ENCODE measurements around the gene LRP1B. TPM values are rescaled to one million over a fixed set of nuclear protein-coding genes. Genes with fewer than 3 reads are reported as not detected.

Gene LRP1B
- total and polyA plus RNA-seq, 2 donors (not counting 1 experiment from before 2014, with no cell fraction given) = not detected

DNA sequence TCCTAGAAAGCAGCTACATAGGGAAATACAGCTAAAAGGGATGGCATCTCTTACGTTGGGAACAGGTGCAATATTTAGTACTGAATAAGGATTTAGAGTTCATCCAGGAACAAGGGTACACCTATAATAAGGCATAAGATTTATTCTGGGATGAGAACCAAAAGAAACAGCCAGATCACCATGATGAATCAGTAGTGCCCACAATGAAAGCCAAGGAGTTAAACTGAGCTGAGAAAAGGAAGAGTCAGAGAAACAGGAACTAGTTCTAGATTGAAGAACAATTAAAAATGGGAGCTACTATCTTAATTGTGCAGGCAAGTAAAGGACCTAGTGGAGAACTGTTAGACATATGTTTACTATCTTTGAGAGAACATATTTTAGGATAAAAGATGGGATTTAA lies 692.3 kb downstream of the LRP1B start:
- no peak overlapping the region for H3K27ac ChIP-seq (ENCODE audit: low read length in 2 of 2)
- ATAC-seq (ENCODE audit: low read depth) (no peak), DNase-seq (no peak)
- H3K27me3 ChIP-seq (replicated peaks in 1 of 4; ENCODE audit: control extremely low read depth in 1 of 4, control insufficient read depth in 3 of 4, insufficient read depth in 4 of 4, low read length in 3 of 4) = no peaks in the 10 kb centered on the region
- H3K4me1 ChIP-seq (ENCODE audit: control insufficient read depth in 2 of 2, insufficient read depth in 2 of 2, low read length in 2 of 2) = no peaks in the 10 kb centered on the region
- Mint-ChIP-seq H3K27me3 (no peaks in the 10 kb centered on the region), H3K27ac (no peak overlapping the region), H3K4me3 (no peak overlapping the region), H3K4me1 (no peaks in the 10 kb centered on the region), H3K9me3 (ENCODE audit: insufficient read depth) (peaks cover 3% of the 10 kb centered on the region)
- no peaks in the 10 kb centered on the region for H3K36me3 ChIP-seq (replicated peaks in 1 of 2; ENCODE audit: control extremely low read depth in 1 of 2, control insufficient read depth in 1 of 2, extremely low read depth in 1 of 2, insufficient read depth in 2 of 2, low read length in 1 of 2)
- H3K79me2 ChIP-seq (ENCODE audit: control insufficient read depth, insufficient read depth, low read length) = no peaks in the 10 kb centered on the region
- intact Hi-C loops (cut with micrococcal nuclease) = no loop called here
- H2AFZ ChIP-seq (ENCODE audit: insufficient read depth, low read depth, low read length, poor library complexity, severe bottlenecking) = no peak overlapping the region
- ChIA-PET POLR2A (no interaction called here), CTCF (no interaction called here)
- no peak for TF ChIP-seq EZH2 (IDR thresholded peaks at IDR 0.05; ENCODE audit: borderline replicate concordance, insufficient read depth, low read depth, low read length, poor library complexity, severe bottlenecking)
- no CpG with 5 or more reads among the region's 1 CpG for WGBS (ENCODE audit: insufficient coverage)
- no peak overlapping the region for H3K4me2 ChIP-seq (replicated peaks; ENCODE audit: low read depth, low read length, poor library complexity, severe bottlenecking)
- no peak overlapping the region for H3K4me3 ChIP-seq (ENCODE audit: control extremely low read depth in 1 of 5, extremely low read depth in 1 of 5, insufficient read depth in 1 of 5, low read depth in 2 of 5, low read length in 4 of 5)
- no peaks in the 10 kb centered on the region for H4K20me1 ChIP-seq (ENCODE audit: control insufficient read depth, insufficient read depth, low read length, poor library complexity, severe bottlenecking)
- H3K9me3 ChIP-seq (ENCODE audit: control extremely low read depth in 1 of 3, control insufficient read depth in 2 of 3, insufficient read depth in 1 of 3, low read length in 2 of 3) = peaks cover 0 to 5% (median 1%) of the 10 kb centered on the region in 3 donors
- no peak overlapping the region for H3K9ac ChIP-seq (ENCODE audit: low read length)

DNA sequence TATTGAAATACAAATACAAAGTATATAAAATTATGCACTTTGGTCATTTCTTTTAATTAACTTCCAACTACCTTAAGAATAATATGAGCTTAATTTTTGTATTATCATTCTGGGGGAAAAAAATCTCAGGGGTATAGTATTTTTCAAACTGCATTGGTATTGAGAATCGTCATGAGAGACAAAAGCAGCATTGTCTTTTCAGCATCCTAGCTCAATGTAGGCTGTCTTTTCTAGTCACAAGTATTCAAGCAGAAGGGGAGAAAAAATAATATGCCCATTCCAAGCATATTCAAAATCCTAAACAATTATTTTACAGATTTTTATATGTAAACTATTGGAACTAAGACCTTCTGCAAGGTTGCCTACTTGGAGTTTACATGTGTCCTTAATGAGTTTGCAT lies 693.3 kb downstream of the LRP1B start:
- no peak overlapping the region for H3K4me3 ChIP-seq (ENCODE audit: control extremely low read depth in 1 of 5, extremely low read depth in 1 of 5, insufficient read depth in 1 of 5, low read depth in 2 of 5, low read length in 4 of 5)
- H3K4me1 ChIP-seq (ENCODE audit: control insufficient read depth in 2 of 2, insufficient read depth in 2 of 2, low read length in 2 of 2) = no peaks in the 10 kb centered on the region
- H3K4me1 Mint-ChIP-seq = no peaks in the 10 kb centered on the region
- no peak overlapping the region for H3K4me2 ChIP-seq (replicated peaks; ENCODE audit: low read depth, low read length, poor library complexity, severe bottlenecking)
- H3K27me3 ChIP-seq (replicated peaks in 1 of 4; ENCODE audit: control extremely low read depth in 1 of 4, control insufficient read depth in 3 of 4, insufficient read depth in 4 of 4, low read length in 3 of 4) = no peaks in the 10 kb centered on the region
- WGBS (ENCODE audit: insufficient coverage) = no CpG with 5 or more reads among the region's 1 CpG
- no peak for TF ChIP-seq EZH2 (IDR thresholded peaks at IDR 0.05; ENCODE audit: borderline replicate concordance, insufficient read depth, low read depth, low read length, poor library complexity, severe bottlenecking)
- TF ChIP-seq, protein P1, sequence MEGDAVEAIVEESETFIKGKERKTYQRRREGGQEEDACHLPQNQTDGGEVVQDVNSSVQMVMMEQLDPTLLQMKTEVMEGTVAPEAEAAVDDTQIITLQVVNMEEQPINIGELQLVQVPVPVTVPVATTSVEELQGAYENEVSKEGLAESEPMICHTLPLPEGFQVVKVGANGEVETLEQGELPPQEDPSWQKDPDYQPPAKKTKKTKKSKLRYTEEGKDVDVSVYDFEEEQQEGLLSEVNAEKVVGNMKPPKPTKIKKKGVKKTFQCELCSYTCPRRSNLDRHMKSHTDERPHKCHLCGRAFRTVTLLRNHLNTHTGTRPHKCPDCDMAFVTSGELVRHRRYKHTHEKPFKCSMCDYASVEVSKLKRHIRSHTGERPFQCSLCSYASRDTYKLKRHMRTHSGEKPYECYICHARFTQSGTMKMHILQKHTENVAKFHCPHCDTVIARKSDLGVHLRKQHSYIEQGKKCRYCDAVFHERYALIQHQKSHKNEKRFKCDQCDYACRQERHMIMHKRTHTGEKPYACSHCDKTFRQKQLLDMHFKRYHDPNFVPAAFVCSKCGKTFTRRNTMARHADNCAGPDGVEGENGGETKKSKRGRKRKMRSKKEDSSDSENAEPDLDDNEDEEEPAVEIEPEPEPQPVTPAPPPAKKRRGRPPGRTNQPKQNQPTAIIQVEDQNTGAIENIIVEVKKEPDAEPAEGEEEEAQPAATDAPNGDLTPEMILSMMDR (IDR thresholded peaks at IDR 0.05) = no peak
- no peaks in the 10 kb centered on the region for H3K27me3 Mint-ChIP-seq
- H3K79me2 ChIP-seq (ENCODE audit: control insufficient read depth, insufficient read depth, low read length) = no peaks in the 10 kb centered on the region
- intact Hi-C loops (cut with micrococcal nuclease) = no loop called here
- H3K9ac ChIP-seq (ENCODE audit: low read length) = no peak overlapping the region
- ChIA-PET POLR2A (no interaction called here), CTCF (no interaction called here)
- H3K27ac Mint-ChIP-seq = no peak overlapping the region
- peaks cover 3% of the 10 kb centered on the region for H3K9me3 Mint-ChIP-seq (ENCODE audit: insufficient read depth)
- no peak overlapping the region for H3K27ac ChIP-seq (ENCODE audit: low read length in 2 of 2)
- no peaks in the 10 kb centered on the region for H3K36me3 ChIP-seq (replicated peaks in 1 of 2; ENCODE audit: control extremely low read depth in 1 of 2, control insufficient read depth in 1 of 2, extremely low read depth in 1 of 2, insufficient read depth in 2 of 2, low read length in 1 of 2)
- H3K4me3 Mint-ChIP-seq = no peak overlapping the region
- peaks cover 0 to 5% (median 1%) of the 10 kb centered on the region in 3 donors for H3K9me3 ChIP-seq (ENCODE audit: control extremely low read depth in 1 of 3, control insufficient read depth in 2 of 3, insufficient read depth in 1 of 3, low read length in 2 of 3)
- H2AFZ ChIP-seq (ENCODE audit: insufficient read depth, low read depth, low read length, poor library complexity, severe bottlenecking) = no peak overlapping the region
- H4K20me1 ChIP-seq (ENCODE audit: control insufficient read depth, insufficient read depth, low read length, poor library complexity, severe bottlenecking) = no peaks in the 10 kb centered on the region
- DNase-seq = no peak
- ATAC-seq (ENCODE audit: low read depth) = no peak
